Fibroblast of lung (primary cell): Measurements from ENCODE around the gene ARMC2. TPM values are rescaled to one million over a fixed set of nuclear protein-coding genes. Genes with fewer than 3 reads are reported as not detected.

ENCODE experiments used
- DNase-seq, 2 donors: peaks; one replicate each; pipeline versions ENCODE4 v3.0.0 to v3.0.0-alpha.2; 2010; ENCODE audit warnings: low read depth in 2 of 2
- H2AFZ ChIP-seq: 2 replicates; pipeline ENCODE4 v1.5.1; 2012; ENCODE audit warnings: low read length, control low read depth, inconsistent platforms
- H3K27ac ChIP-seq: 2 replicates; pipeline ENCODE4 v1.5.1; 2011; ENCODE audit warnings: low read length, control low read depth; ENCODE audit not compliant: insufficient read depth
- H3K27me3 ChIP-seq: 2 replicates; pipeline ENCODE4 v1.5.1; 2011; ENCODE audit warnings: mild to moderate bottlenecking, low read length; ENCODE audit not compliant: control insufficient read depth, insufficient read depth
- H3K36me3 ChIP-seq: 2 replicates; pipeline ENCODE4 v1.5.1; 2011; ENCODE audit warnings: low read length; ENCODE audit not compliant: control insufficient read depth, insufficient read depth
- H3K4me1 ChIP-seq: 2 replicates; pipeline ENCODE4 v1.5.1; 2011; ENCODE audit warnings: low read length; ENCODE audit not compliant: control insufficient read depth, insufficient read depth; ENCODE audit errors: extremely low read depth
- H3K4me2 ChIP-seq: 2 replicates; pipeline ENCODE4 v1.5.1; 2011; ENCODE audit warnings: low read length, control low read depth; ENCODE audit not compliant: insufficient read depth; ENCODE audit errors: extremely low read depth
- H3K4me3 ChIP-seq, 4 experiments: fragments of 200-600 bp in 1 of 4; sonication (generic) in 1 of 4; replicated peaks in 1 of 4; 2 replicates each; pipeline ENCODE4 v1.5.1; 2011 to 2016; ENCODE audit warnings: low read length in 4 of 4, low read depth in 3 of 4, mild to moderate bottlenecking in 3 of 4, control low read depth in 2 of 4, inconsistent platforms in 1 of 4, mixed read lengths in 1 of 4; ENCODE audit not compliant: insufficient read depth in 1 of 4; ENCODE audit errors: control extremely low read depth in 1 of 4
- H3K79me2 ChIP-seq: 2 replicates; pipeline ENCODE4 v1.5.1; 2012; ENCODE audit warnings: mild to moderate bottlenecking, low read length, inconsistent platforms; ENCODE audit not compliant: control insufficient read depth, insufficient read depth
- H3K9ac ChIP-seq: 2 replicates; pipeline ENCODE4 v1.5.1; 2011; ENCODE audit warnings: mild to moderate bottlenecking, low read length, control low read depth; ENCODE audit not compliant: insufficient read depth
- H3K9me3 ChIP-seq: 2 replicates; pipeline ENCODE4 v1.5.1; 2012; ENCODE audit warnings: low read depth, low read length; ENCODE audit not compliant: control insufficient read depth, insufficient read depth
- H4K20me1 ChIP-seq: 2 replicates; pipeline ENCODE4 v1.5.1; 2011; ENCODE audit warnings: low read length; ENCODE audit not compliant: control insufficient read depth, insufficient read depth; ENCODE audit errors: extremely low read depth
- EZH2 ChIP-seq: IDR thresholded peaks from 2 replicates; pipeline ENCODE4 v1.5.1; 2012; ENCODE audit warnings: low read length, control low read depth, mild to moderate bottlenecking; ENCODE audit errors: missing control alignments
- polyA plus RNA-seq, 2 donors: library from polyadenylated mRNA; depleted of rRNA in 1 of 2; stranded (reverse) in 1 of 2; unstranded in 1 of 2; fragments of >200 nt; gene quantifications; 2 replicates each; pipeline ENCODE4 v1.2.1, GENCODE V29; 2011 to 2012; ENCODE audit warnings: missing spikeins in 1 of 2
- total RNA-seq: library from RNA; depleted of rRNA; stranded (reverse); fragments of >200 nt; gene quantifications from 2 replicates; pipeline ENCODE4 v1.2.1, GENCODE V29; 2014
- TF ChIP-seq, protein P1 (sequence below), 2 donors: IDR thresholded peaks in 1 of 2; conservative IDR thresholded peaks in 1 of 2; 1 replicate in 1 of 2; 2 replicates in 1 of 2; pipeline ENCODE4 v1.5.1; 2011 to 2012; ENCODE audit warnings: low read length in 2 of 2, control low read depth in 1 of 2, inconsistent platforms in 1 of 2, low read depth in 1 of 2, mild to moderate bottlenecking in 1 of 2

ARMC2 gene
- total and polyA plus RNA-seq, 2 donors (not counting 1 experiment from before 2014, with no cell fraction given) = 4.0 to 6.2 TPM

DNA sequence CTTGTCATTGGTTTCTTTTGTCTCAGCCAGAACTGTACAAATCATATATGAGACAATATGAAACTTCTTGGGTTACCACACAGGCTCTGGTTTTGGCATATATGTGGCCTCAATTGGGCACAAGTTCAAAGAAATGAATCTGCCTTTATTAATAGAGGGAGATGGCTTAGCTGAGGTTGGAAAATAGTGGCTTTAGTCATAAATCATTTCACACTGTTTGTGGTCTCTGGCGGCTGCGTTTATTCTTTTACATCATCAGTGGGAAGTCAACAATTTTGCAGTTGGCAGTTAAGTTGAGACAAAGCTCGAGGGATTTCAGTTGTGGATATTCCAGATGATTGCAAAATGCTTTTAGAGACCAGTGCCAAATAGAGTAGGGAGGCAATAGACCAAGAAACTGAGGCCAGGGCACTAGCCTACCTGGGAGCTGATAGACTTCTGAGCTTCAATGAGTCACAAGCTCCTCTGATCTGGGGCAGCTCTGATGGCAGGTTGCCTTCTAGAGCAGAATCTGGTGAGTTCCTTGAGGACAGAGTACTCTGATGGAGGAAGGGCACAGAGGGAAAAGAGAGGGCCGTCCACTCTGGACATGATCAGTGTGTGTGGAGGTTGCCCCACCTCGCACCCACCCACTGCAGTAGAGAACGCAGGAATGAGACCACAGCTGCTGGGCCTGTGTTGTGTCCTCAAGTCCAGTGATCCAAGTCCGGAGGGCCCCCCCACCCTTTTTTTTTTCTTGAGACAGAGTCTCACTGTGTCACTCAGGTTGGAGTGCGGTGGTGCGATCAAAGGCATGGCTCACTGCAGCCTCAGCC lies 73.5 kb downstream of the ARMC2 start:
- DNase-seq = peak; percentile 89 to 91

DNA sequence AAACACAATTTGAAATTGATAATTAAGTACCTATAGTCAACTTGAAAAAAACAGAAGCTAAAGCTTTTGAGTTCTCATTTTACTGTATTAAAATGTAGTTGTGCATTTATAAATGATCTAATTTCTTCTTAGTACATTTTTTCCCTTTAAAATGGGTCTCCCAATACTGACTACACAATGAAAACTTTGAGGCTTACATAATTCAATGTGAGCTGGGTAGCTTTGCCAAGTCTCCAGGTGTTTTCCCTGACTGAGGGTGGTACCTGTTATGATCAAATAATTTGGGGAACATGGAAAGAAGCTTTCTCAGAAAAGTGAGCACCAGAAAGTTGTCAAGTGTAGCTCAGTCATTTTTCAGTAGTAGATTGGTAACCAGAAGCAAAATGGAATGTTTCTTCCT lies 74.3 kb downstream of the ARMC2 start:
- Histone ChIP-seq H3K79me2 (no peaks in the 10 kb centered on the region), H3K4me1 (no peaks in the 10 kb centered on the region), H3K9ac (no peak overlapping the region), H3K27ac (no peak overlapping the region), H3K36me3 (no peaks in the 10 kb centered on the region), H3K9me3 (no peaks in the 10 kb centered on the region), H3K27me3 (no peaks in the 10 kb centered on the region), H3K4me3 (no peak overlapping the region), H2AFZ (no peak overlapping the region), H3K4me2 (no peak overlapping the region), H4K20me1 (no peaks in the 10 kb centered on the region)
- DNase-seq = no peak
- TF ChIP-seq, protein P1, sequence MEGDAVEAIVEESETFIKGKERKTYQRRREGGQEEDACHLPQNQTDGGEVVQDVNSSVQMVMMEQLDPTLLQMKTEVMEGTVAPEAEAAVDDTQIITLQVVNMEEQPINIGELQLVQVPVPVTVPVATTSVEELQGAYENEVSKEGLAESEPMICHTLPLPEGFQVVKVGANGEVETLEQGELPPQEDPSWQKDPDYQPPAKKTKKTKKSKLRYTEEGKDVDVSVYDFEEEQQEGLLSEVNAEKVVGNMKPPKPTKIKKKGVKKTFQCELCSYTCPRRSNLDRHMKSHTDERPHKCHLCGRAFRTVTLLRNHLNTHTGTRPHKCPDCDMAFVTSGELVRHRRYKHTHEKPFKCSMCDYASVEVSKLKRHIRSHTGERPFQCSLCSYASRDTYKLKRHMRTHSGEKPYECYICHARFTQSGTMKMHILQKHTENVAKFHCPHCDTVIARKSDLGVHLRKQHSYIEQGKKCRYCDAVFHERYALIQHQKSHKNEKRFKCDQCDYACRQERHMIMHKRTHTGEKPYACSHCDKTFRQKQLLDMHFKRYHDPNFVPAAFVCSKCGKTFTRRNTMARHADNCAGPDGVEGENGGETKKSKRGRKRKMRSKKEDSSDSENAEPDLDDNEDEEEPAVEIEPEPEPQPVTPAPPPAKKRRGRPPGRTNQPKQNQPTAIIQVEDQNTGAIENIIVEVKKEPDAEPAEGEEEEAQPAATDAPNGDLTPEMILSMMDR (conservative IDR thresholded peaks at IDR 0.05 in 1 of 2, IDR thresholded peaks at IDR 0.05 in 1 of 2; ENCODE audit: low read depth in 1 of 2, low read length in 2 of 2) = no peak

More for the DNA sequence above, 73.5 kb downstream of the ARMC2 start:
- TF ChIP-seq EZH2 = no peak
- TF ChIP-seq, protein P1 (conservative IDR thresholded peaks at IDR 0.05 in 1 of 2, IDR thresholded peaks at IDR 0.05 in 1 of 2; ENCODE audit: low read depth in 1 of 2, low read length in 2 of 2) = no peak
- no peaks in the 10 kb centered on the region for H3K36me3 ChIP-seq
- H3K9ac ChIP-seq = no peak overlapping the region
- H3K4me3 ChIP-seq = no peak overlapping the region
- H3K4me1 ChIP-seq = no peaks in the 10 kb centered on the region
- no peak overlapping the region for H3K4me2 ChIP-seq
- H3K79me2 ChIP-seq = no peaks in the 10 kb centered on the region
- no peak overlapping the region for H3K27ac ChIP-seq
- no peaks in the 10 kb centered on the region for H3K9me3 ChIP-seq
- H4K20me1 ChIP-seq = no peaks in the 10 kb centered on the region
- H3K27me3 ChIP-seq = no peaks in the 10 kb centered on the region
- H2AFZ ChIP-seq = no peak overlapping the region

DNA sequence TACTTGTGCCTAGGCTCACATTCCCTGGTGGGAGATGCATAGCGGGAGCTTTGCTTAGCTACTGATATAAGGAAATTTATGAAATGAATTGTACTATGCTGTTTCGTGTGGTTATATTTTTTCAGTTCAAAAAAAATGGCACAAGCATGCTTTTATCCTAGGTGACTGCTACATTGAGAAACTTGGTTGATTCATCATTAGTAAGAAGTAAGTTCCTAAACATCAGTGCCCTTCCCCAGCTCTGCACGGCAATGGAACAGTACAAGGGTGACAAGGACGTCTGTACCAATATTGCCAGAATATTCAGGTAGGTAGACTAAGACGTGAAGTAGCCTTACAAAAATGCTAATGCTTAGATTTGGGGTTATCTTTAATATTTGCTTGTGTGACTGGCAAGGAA lies 79.7 kb downstream of the ARMC2 start:
- no peaks in the 10 kb centered on the region for H3K27me3 ChIP-seq

More for the DNA sequence above, 79.7 kb downstream of the ARMC2 start:
- H3K27ac ChIP-seq = no peak overlapping the region
- no peak for TF ChIP-seq EZH2
- TF ChIP-seq, protein P1 (conservative IDR thresholded peaks at IDR 0.05 in 1 of 2, IDR thresholded peaks at IDR 0.05 in 1 of 2; ENCODE audit: low read depth in 1 of 2, low read length in 2 of 2) = no peak
- H3K4me3 ChIP-seq = no peak overlapping the region
- H3K79me2 ChIP-seq = no peaks in the 10 kb centered on the region
- H3K9me3 ChIP-seq = no peaks in the 10 kb centered on the region
- no peaks in the 10 kb centered on the region for H4K20me1 ChIP-seq
- H3K36me3 ChIP-seq = no peaks in the 10 kb centered on the region
- H3K9ac ChIP-seq = no peak overlapping the region
- no peak for DNase-seq
- H3K4me1 ChIP-seq = no peaks in the 10 kb centered on the region
- H3K4me2 ChIP-seq = no peak overlapping the region
- no peak overlapping the region for H2AFZ ChIP-seq
